NK-92 (cell line): ENCODE measurements around the gene KRT9.
"Not testable (repeated sequence)": the region's sequence is repeated elsewhere in the genome, so short reads cannot be mapped to it uniquely, and the experiment has no call there.

Experiments used
- DNase-seq: peaks from one replicate; lab custom pipeline; 2025; ENCODE audit not compliant: unreplicated experiment; lab: John Stamatoyannopoulos, UW

Gene KRT9

DNA sequence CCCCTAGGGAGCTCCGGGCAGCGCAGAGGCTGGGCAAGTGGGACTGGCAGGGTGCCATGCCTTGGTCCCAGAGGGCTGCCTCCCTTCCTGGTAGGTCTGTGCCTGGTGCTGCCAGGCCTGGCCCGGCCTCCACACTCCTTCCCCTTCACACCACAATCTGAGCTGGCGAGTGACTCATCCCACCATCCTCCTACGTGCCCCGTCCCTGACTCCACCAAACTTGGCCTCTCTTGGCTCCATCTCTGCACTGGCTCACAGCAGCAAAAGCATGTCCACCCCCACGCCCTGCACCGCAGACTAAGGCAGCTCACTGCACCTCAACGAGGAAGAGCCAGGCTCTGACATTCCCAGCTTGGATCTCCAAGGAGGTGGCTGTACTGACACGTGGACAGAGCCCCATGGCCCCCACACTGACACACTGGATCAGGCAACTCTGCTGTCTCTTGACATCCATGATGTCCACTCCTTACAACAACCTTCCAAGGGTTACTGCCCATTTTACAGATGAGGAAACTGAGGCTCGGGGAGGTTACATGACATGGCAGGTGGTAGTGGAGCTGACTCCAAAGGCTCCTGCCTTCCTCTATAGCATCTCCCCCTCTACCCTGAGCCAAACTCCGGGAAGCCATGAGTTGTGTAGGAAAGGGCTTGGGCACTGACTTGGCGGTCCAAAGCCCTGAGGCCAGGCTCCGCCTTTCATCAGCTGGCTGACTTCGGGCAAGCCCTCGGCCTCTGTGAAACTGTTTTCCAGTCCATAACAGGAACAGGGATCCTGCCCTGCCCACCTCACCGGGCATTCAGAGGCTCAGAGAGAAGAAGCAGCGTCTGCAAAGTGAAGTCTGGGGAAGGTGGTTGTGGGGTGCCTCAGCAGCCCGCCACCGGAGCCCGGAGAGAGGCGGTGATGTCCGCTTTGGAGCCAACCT lies 23.7 kb downstream of the KRT9 start:
- no peak for DNase-seq

DNA sequence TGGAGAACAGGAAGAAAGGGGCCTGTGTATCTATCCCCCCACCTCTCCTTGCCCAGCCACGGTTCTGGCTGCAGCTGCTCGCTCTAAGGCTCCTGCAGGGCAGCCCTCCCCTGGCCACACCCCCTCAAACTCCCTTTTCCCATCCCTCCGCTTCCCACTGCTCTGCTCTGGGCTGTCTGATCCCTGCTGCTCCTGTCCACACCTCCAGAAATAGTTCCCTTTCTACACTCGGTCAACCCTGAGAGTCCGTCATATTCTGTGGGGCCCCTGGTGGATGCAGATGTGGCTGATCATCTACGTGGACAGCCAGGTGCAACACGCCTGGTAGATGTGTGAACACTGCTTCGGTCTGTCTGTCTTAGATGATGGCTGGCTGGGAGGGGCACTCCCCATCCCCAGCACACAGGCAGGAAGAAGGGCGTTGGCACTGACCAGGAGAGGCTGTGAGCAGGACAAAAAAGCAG lies 24.4 kb downstream of the KRT9 start:
- DNase-seq: no peak

DNA sequence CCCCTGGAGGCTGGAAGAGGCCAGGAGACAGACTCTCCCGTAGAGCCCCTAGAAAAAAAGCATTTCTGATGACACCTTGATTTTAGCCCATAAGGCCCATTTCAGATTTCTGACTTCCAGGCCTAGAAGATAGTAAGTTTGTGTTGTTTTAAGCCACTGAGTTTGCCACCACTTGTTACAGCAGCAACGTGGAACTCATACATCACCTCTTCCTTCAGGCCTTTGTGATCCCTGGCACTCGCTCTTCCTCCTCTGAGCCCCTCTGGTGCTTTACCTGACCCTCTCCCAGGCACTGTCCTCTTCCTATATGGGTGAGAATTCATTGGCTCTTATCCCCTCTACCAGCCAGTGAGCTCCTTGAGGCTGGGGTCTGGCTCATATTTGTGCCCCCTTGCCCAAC lies 25.0 kb downstream of the KRT9 start:
- no peak for DNase-seq

DNA sequence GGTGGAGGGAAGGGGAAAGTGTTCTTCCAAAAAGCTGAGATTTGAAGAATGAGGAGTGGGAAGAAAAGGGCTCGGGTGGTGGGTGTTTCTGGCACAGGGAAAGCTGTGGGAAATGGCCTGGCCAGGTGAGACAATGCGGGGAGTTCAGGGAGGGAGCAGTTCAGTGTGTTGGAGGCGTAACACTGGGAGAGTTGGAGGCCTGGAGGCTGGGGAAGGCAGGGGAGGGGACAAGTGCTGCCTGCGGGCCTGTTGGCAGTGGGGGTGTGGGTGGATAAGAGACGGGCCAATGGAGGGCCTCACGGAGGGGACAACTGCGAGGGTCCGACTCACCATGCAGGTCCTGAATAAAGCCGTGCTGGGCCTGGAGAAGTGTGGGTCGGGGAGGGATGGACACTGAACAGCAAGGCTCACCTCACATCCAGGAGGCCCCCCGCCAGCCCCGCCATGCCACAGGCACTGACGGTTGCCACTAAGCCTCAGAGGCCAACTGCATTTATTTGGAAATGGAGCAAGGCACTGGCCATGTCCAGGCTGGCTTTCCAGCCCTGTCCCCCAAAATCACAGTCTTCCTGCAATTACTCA lies 25.9 kb downstream of the KRT9 start:
- DNase-seq: no peak

DNA sequence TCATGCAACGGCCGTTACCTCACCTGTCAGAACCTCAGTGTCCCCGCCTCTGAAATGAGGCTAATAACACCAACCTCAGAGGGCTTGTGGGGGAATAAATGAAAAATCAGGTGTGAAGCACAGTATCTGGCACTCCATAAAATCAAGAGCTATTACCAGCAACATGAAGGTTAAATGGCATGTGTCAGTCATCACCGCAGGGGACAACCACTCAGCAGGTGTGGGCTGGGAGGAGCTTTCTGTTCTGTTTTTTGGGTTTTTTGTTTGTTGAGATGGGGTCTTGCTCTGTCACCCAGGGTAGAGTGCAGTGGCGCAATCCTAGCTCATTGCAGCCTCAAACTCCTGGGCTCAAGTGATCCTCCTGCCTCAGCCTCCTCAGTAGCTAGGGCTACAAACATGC lies 26.9 kb downstream of the KRT9 start:
- no peak for DNase-seq

DNA sequence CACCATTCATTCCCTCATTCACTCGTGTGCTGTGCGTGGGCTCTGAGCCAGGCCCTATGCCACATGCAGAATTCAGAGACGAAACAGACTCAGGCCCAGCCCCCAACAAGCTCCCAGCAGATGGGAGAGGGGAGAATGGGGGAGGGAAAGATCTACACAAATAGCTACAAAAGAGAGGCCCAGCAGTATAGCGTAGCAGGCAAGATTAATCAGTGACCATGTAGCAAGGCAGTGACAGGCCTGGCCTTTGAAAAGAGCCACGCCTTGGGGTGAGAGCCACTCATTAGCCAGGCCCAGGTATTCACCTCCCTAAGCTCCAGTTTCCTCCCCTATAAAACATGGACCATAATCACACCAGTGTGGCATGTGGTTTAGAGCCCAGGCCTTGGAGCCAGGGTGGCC lies 27.4 kb downstream of the KRT9 start:
- no peak for DNase-seq

DNA sequence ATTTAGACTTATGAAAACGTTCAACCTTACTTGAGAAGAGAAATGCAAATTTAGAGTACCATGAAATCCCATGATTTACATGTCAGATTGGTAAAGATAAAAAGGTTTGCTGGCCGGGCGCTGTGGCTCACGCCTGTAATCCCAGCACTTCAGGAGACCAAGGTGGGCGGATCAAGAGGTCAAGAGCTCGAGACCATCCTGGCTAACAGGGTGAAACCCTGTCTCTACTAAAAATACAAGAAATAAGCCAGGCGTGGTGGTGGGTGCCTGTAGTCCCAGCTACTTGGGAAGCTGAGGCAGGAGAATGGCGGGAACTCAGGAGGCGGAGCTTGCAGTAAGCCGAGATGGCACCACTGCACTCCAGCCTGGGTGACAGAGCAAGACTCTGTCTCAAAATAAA lies 29.1 kb downstream of the KRT9 start:
- not testable (repeated sequence) for DNase-seq

DNA sequence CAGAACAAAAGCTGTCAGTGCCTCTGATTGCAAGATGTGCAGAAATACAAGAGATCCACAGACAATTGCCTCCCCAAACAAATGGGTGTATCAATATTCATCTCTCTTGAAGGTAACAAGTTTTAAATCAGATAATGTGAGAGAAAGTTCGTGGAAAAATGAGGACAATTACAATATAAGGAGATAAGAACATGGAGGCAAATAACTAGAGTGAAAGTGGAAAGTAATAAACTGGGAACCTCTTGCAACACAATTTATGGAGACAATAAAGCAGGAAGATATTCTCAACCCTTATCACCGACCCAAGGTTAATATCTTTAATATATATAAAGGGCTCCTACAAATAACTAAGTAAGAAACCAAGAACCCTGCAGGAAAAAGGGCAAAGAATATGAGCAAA lies 29.5 kb downstream of the KRT9 start:
- no peak for DNase-seq

DNA sequence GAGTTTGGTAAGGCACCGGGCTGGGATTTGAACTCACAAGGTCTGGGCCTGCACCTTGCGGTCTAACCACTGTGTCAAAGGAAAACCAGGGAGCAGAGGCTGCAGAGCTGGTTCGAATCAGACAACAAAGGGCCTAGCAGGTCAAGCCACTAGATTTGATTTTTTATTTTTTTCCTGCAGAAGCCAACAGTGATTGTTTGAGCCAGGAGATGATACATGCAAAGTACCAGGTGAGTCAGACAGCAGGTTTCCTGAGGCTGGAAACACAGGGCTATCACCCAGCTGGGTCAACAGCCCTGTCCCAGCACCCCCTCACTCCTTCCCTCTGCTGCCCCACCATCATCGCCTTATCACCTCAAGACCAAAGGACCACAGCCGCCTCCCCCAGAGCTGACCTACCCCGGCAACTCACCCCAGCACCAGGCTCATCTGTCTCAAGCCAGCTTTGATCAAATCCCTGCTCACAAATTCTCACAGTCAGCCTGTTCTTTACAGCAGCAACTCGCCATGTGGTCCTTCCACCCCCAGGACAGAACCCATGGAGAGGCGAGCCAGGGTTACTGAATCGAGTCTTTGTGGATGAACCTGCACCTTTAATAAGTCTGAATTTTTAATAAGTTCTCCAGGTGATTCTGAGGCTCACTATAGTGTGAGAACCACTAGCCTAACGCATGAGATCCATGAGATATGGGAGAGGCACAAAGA lies 30.8 kb downstream of the KRT9 start:
- DNase-seq: no peak

DNA sequence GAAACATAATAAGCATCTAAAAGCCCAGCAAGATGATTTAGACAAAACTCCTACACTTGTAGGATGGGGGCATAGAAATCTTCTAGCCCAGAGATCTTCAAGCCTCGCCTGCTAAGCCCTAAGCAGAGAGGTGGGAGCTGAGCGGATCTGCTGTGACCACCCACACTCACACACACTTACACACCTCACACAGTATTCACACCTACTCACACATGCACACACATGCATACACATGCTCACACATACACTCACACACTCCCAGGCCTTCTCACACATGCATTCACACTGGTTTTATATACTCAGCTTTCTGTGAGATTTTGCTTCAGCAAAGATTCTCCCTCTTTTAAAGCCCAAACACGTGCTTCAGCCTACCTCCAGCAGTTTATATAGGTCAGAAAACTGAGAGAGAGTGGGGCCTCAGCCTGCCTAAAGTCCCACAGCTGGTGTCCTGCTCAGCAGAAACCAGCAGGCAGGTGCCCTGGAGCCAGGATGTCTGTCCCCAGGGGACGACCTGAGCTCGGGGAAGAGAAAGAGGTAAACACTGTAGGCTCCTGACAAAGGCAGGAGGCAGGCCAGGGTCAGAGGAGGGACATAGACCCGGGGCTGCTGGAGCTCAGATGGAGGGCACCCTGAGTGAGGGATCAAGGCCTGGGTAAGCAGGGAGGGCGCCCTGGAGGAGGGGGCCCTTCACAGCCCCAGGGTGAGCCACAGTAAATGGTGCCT lies 31.7 kb downstream of the KRT9 start:
- DNase-seq: no peak

DNA sequence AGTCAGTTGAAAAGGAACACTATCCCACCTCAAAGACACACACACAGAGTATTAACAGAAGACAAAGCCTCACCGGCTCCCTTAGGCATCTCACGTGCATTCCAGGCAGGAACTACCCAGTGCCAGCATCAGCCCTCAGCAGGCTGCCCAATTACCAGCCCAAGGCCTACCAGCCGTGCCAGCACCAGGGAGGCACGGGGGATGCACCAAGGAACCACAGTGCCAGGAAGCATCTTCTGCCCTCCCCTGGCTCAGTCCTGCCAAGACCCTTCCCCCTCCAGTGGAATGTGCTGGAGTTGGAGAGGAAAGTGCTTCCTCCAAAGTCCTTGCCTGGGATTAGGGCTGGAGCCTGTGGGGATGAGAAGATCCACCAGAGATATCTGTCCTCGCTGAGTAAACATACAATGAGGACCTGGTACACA lies 32.8 kb downstream of the KRT9 start:
- DNase-seq: no peak

DNA sequence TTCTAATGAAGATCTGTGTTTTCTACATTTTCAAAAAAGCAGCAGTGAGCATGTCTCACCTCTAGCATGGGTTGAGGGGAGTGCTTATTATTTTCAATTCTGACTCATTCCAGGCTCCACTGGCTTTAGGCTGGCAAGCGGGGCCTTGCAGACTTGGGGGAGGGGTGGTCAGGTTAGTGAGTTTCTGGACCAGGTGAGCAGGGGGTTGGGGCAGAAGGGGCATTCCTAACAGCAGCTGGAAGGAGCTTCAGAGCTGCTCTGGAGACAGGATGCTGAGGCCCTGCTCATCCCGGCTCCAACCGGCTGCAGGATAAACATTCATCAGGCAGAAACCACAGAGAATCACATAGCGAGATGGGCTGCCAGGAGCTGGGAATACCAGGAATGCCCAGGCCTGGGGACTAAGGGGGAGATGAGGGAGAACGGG lies 33.3 kb downstream of the KRT9 start:
- DNase-seq: no peak

DNA sequence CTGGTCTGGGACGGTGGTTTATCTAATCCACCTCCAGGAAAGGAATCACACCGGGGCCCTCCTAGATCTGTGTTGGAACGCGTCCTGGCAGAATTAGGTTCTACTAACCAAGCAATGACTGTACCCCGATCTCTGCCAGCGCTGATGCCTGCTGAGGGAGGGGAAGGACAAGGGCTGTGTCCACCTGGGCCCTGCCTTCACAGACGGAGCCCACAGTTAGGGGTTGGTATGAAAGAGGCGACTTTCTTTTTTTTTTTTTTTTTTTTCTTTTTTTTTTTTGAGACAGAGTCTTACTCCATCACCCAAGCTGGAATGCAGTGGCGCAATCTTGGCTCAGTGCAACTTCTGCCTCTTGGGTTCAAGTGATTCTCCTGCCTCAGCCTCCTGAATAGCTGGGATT lies 33.9 kb downstream of the KRT9 start:
- DNase-seq: no peak

DNA sequence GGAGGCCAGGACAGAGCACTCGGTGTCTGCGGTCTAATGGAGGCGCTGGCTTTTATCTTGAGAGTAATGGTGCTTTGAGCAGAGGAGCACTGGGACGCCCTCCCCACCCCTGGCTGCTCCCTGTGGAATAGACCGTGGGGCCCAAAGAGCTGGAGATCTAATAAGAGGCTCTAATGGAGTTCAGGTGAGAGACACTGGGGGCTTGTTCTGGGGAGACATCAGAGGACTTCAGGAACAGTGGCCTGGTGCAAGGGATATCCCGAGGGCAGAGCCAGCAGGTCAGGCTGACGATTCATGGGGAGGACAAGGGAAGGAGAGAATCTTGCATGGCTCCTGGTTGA lies 34.3 kb downstream of the KRT9 start:
- no peak for DNase-seq

DNA sequence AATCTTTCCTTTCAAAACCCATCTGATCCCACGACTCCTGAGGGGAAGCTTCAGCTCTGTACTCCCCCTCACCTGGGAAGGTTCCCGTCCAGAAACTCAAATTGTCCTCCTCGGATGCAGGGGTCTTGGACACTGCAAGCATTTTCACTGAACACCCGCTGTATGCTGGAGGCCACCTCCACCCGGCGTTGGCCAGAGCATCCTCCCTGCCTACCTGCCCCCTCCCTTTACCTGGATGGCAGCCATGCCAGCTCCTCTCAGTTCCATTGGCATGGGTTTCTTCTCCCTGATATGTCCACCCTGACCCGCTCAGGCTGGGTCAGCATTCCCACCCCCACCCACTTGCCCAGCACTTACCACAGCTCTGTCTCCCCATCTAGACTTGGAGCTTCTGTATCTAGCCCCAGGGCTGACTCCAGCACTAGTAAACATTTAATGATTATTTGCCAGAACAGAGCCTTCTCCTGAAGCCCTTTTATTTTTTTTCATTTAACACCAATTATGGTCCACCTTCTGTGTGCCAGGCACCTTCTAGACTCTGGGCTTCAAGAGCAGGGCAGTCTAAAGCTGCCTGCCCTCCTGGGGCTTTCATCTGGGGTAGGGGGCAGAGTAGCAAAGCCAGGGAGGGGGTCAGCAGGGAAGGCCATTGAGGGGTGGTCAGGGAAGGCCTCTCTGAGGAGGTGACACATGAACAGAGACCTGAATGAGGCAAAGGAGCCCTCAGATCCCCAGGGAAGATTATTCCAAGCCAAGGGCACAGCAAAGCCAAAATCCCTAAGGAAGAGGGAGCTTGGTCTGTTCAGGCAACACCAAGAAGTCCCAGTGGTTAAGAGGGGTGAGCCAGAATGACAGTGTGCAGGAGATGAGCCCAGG lies 34.9 kb downstream of the KRT9 start:
- no peak for DNase-seq

DNA sequence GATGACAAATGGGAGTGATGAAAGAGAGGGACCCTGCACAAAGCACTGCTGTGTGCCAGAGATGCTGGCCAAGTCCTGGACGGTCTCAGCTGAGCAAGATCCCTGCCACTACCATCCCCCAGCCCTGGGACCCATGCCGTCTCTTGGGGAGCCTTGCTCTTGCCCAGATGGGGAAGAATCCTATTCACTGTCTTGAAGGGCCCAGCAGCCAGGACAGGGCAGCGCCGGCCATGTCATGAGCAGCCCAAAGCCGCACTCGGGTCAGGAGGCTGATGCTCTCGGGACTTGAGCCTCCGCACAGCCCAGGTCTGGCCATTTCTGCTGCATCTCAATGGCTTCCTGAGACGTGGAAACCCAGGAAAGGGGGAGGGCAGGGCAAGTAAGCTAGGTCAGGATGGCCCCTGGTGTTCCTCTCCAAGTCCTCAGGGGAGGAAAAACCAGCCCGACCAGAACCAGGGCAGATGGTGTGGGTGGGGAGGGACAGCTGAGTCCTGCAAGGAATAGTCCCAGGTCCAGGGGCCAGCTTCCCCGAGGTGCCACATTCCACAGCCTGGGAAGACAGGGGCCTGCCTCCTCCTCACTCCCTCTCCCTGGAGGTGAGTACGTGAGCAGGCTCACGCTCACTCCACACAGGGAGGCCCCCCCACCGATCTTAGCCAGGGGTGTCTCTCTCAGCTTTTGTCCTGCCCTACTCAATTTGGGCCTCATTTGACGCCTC lies 35.9 kb downstream of the KRT9 start:
- no peak for DNase-seq

DNA sequence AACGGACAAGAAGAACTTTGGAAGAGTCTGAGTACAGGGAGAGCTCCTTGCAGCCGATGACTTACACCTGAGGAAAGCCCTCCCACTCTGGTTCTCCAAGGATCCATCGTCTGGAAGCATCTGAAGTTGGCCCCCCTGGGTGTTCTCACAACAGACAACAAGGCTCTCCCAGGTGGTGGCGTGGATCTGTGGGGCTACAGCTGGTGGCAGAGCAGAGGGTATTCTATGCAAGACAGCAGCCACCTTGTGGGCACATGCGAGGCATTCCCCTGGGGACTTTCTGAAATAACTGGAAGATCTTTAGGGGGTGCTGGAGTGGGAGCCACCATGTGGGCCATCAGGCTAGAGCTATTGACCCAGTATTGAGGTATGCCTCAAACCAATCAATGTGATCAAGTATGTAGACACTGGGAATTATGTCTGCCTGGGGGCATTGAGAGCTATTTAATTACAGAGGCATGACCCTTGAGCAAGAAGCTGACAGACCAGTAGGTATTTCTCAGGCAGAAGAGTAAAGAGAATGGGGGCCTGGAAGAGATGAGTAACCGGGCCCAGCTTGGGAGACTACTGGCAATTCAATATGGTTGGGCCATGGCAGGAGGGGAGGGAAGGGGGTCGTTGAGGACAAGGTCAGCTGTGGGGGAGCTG lies 36.8 kb downstream of the KRT9 start:
- no peak for DNase-seq

DNA sequence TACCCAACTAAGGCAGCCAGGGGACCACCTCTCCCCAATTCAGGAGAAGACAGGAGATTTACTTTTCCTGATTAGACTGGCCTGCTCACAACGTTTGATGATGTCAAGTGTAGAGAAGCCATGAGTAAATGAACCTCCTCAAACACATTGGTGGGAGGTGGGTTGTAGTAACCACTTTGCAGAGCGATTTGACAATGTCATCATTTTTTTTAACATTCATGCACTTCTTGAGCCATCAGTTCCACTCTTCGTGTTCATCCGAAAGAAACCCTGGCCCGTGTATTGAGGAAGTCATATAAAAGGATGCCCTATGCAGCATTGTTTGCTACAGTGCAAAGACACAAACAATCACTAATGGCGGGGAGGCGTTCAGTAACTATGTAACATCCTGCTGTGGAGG lies 38.2 kb downstream of the KRT9 start:
- no peak for DNase-seq

DNA sequence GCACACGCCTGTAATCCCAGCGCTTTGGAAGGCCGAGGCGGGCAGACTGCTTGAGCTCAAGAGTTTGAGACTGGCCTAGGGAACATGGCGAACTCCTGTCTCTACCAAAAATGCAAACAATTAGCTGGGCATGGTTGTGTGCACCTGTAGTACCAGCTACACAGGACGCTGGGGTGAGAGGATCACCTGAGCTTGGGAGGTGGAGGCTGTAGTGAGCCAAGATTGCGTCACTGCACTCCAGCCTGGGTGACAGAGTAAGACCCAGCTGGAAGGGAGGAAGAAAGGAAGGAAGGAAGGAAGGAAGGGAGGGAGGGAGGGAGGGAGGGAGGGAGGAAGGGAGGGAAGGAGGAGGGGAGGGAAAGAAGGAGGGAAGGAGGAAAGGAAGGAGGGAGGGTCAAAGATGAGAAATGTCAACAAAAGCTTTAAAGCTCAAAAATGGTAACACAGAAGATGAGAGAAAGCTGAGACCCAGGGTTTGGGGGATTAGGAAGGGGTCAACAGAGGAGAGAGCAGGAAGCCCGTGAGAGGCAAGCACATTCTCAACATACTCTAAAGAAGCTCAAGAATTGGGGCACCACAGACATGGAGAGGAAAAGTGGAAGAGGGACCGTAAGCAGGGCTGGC lies 38.8 kb downstream of the KRT9 start:
- no peak for DNase-seq
